ENCODE data around the gene PRM2. TPM values are rescaled to one million over a fixed set of nuclear protein-coding genes. Genes with fewer than 3 reads are reported as not detected.

PRM2 gene
- total RNA-seq, 1 donor from 2014 or later = not detected

- Histone ChIP-seq H3K36me3 (no peaks in the 10 kb centered on the region), H3K27ac (no peak overlapping the region), H3K9me3 (no peaks in the 10 kb centered on the region), H3K4me1 (peaks cover 11% of the 10 kb centered on the region), H3K27me3 (no peaks in the 10 kb centered on the region), H3K4me3 (no peak overlapping the region)
- intact Hi-C loops (cut with DNase I) = no loop called here
- TF ChIP-seq, protein P1, sequence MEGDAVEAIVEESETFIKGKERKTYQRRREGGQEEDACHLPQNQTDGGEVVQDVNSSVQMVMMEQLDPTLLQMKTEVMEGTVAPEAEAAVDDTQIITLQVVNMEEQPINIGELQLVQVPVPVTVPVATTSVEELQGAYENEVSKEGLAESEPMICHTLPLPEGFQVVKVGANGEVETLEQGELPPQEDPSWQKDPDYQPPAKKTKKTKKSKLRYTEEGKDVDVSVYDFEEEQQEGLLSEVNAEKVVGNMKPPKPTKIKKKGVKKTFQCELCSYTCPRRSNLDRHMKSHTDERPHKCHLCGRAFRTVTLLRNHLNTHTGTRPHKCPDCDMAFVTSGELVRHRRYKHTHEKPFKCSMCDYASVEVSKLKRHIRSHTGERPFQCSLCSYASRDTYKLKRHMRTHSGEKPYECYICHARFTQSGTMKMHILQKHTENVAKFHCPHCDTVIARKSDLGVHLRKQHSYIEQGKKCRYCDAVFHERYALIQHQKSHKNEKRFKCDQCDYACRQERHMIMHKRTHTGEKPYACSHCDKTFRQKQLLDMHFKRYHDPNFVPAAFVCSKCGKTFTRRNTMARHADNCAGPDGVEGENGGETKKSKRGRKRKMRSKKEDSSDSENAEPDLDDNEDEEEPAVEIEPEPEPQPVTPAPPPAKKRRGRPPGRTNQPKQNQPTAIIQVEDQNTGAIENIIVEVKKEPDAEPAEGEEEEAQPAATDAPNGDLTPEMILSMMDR (IDR thresholded peaks at IDR 0.05) = no peak
- TF ChIP-seq POLR2AphosphoS5 (IDR thresholded peaks at IDR 0.05; ENCODE audit: insufficient read depth in 1 of 2, low read depth in 1 of 2) = no peak
- TF ChIP-seq POLR2A (IDR thresholded peaks at IDR 0.05) = no peak
- DNase-seq (ENCODE audit: extremely low spot score in 2 of 2) = no peak
These were observed 31.6 kb upstream of the PRM2 start for GRCh38 chr16:11307639-11308492.

- Histone ChIP-seq H3K4me3 (no peak overlapping the region), H3K36me3 (no peaks in the 10 kb centered on the region), H3K27ac (no peak overlapping the region), H3K4me1 (peaks cover 3% of the 10 kb centered on the region), H3K27me3 (no peaks in the 10 kb centered on the region), H3K9me3 (no peaks in the 10 kb centered on the region)
- intact Hi-C loops (cut with DNase I) = no loop called here
- TF ChIP-seq, protein P1 (IDR thresholded peaks at IDR 0.05) = no peak
- no peak for TF ChIP-seq POLR2AphosphoS5 (IDR thresholded peaks at IDR 0.05; ENCODE audit: insufficient read depth in 1 of 2, low read depth in 1 of 2)
- no peak for TF ChIP-seq POLR2A (IDR thresholded peaks at IDR 0.05)
- DNase-seq (ENCODE audit: extremely low spot score in 2 of 2) = no peak
These were observed 30.8 kb upstream of the PRM2 start for GRCh38 chr16:11306997-11307638.

GRCh38 chr16:11306381-11306780 lies 30.1 kb upstream of the PRM2 start:
- H3K9me3 ChIP-seq = no peaks in the 10 kb centered on the region
- no peak overlapping the region for H3K4me3 ChIP-seq
- no peak overlapping the region for H3K27ac ChIP-seq
- intact Hi-C loops (cut with DNase I) = no loop called here
- H3K27me3 ChIP-seq = no peaks in the 10 kb centered on the region
- no peaks in the 10 kb centered on the region for H3K36me3 ChIP-seq
- DNase-seq (ENCODE audit: extremely low spot score in 2 of 2) = no peak
- H3K4me1 ChIP-seq = no peaks in the 10 kb centered on the region
- TF ChIP-seq, protein P1 (IDR thresholded peaks at IDR 0.05) = no peak
- TF ChIP-seq POLR2A (IDR thresholded peaks at IDR 0.05) (no peak), POLR2AphosphoS5 (IDR thresholded peaks at IDR 0.05; ENCODE audit: insufficient read depth in 1 of 2, low read depth in 1 of 2) (no peak)

DNA sequence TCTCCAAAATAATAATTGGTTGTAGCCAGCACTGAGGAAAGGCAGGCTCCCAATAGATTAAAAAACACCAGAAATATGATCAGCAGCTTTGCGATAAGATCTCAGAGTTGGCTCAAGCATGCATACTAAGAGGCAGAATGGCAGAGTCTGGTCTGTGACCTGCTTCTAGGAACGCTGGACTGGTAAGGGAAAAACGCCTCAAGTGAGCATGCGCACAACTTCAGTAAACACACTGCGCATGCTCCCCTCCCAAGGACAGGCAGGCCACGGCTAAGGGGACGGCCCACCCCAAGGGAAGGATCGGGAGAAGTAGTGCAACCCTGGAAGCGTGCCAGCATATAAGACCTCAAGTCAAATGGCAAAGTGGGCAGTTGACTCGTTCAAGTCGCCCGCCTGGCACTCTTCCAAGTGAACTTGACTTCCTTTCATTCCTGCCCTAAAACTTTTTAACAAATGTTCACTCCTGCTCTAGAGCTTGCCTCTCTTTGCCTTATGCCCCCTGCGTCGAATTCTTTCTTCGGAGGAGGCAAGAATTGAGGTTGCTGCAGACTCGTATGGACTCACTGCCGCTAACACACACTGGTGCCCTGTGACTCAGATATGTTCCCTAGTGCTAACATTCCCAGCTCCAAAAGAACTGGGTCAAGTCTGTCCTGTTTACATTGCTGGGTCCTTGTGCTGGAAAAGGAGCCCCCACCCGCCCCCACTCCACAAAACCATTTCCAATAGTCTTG lies 27.3 kb upstream of the PRM2 start:
- no peaks in the 10 kb centered on the region for H3K9me3 ChIP-seq
- no peaks in the 10 kb centered on the region for H3K27me3 ChIP-seq
- H3K27ac ChIP-seq = no peak overlapping the region
- intact Hi-C loops (cut with DNase I) = no loop called here
- no peaks in the 10 kb centered on the region for H3K36me3 ChIP-seq
- H3K4me3 ChIP-seq = no peak overlapping the region
- no peak for TF ChIP-seq POLR2A (IDR thresholded peaks at IDR 0.05)
- TF ChIP-seq, protein P1 (IDR thresholded peaks at IDR 0.05) = no peak
- TF ChIP-seq POLR2AphosphoS5 (IDR thresholded peaks at IDR 0.05; ENCODE audit: insufficient read depth in 1 of 2, low read depth in 1 of 2) = no peak
- H3K4me1 ChIP-seq = no peaks in the 10 kb centered on the region
- no peak for DNase-seq (ENCODE audit: extremely low spot score in 2 of 2)
